Brain microvascular endothelial cell (primary cell): Measurements from ENCODE around the gene SLC25A13.
A peak's percentile ranks its signal among the peaks of the same experiment; 100 is the strongest.

Experiments
- DNase-seq: peaks from one replicate; pipeline ENCODE4 v3.0.0-alpha.2; 2020
- H3K27ac ChIP-seq: fragments of 250-450 bp; sonication (Bioruptor Pico); 2 replicates; pipeline ENCODE4 v1.5.1; 2020; ENCODE audit warnings: mild to moderate bottlenecking, moderate library complexity
- H3K27me3 ChIP-seq: fragments of 250-450 bp; sonication (Bioruptor Pico); replicated peaks from 2 replicates; pipeline ENCODE4 v1.5.1; 2020; ENCODE audit warnings: mild to moderate bottlenecking
- H3K36me3 ChIP-seq: fragments of 250-450 bp; sonication (Bioruptor Pico); replicated peaks from 2 replicates; pipeline ENCODE4 v1.5.1; 2020; ENCODE audit warnings: mild to moderate bottlenecking
- H3K4me3 ChIP-seq: 2 replicates; pipeline ENCODE4 v1.5.1; 2011; ENCODE audit warnings: low read depth, mild to moderate bottlenecking, control low read depth, low read length, moderate library complexity
- in situ Hi-C: cut with HindIII; loops from 2 replicates; pipeline ENCODE4 v1.10.0; 2017; ENCODE audit warnings: low sequenced_read_pairs, low pct_ligation_motif_present
- TF ChIP-seq, protein P1 (sequence below): IDR thresholded peaks from 2 replicates; pipeline ENCODE4 v1.5.1; 2011; ENCODE audit warnings: low read depth, mild to moderate bottlenecking, moderate library complexity, low read length, control low read depth, inconsistent platforms; ENCODE audit errors: missing control alignments

The SLC25A13 gene

DNA sequence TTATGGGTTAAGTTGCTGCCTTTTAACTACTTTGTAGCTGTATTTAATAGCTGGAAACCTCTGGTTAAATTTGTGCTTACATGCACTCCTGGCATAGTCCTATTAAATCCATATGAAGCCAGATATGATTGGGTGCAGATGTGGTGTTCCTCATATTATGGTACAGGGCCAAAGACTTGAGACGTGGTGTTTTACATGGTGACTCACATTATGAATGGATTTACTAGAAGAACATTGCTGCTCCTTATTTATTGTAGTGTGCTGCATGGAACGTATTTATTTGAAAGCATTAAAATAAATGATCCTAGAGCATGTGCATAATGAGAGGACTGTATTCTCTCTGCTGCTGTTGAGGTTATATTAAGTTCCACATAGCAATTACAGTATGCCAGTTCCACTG lies 224.1 kb downstream of the SLC25A13 start:
- TF ChIP-seq, protein P1, sequence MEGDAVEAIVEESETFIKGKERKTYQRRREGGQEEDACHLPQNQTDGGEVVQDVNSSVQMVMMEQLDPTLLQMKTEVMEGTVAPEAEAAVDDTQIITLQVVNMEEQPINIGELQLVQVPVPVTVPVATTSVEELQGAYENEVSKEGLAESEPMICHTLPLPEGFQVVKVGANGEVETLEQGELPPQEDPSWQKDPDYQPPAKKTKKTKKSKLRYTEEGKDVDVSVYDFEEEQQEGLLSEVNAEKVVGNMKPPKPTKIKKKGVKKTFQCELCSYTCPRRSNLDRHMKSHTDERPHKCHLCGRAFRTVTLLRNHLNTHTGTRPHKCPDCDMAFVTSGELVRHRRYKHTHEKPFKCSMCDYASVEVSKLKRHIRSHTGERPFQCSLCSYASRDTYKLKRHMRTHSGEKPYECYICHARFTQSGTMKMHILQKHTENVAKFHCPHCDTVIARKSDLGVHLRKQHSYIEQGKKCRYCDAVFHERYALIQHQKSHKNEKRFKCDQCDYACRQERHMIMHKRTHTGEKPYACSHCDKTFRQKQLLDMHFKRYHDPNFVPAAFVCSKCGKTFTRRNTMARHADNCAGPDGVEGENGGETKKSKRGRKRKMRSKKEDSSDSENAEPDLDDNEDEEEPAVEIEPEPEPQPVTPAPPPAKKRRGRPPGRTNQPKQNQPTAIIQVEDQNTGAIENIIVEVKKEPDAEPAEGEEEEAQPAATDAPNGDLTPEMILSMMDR, result no peak
- no peak overlapping the region for H3K4me3 ChIP-seq
- H3K27me3 ChIP-seq, result no peaks in the 10 kb centered on the region
- H3K36me3 ChIP-seq, result no peaks in the 10 kb centered on the region
- no peak for DNase-seq
- H3K27ac ChIP-seq, result no peak overlapping the region
- in situ Hi-C loops, result no loop called here

- Histone ChIP-seq H3K27ac (no peak overlapping the region), H3K36me3 (no peaks in the 10 kb centered on the region), H3K27me3 (no peaks in the 10 kb centered on the region), H3K4me3 (no peak overlapping the region)
- in situ Hi-C loops, result no loop called here
- TF ChIP-seq, protein P1, result no peak
- peak; percentile 73 for DNase-seq
Observed at GRCh38 chr7:96093435-96093834, 228.5 kb downstream of the SLC25A13 start.

DNA sequence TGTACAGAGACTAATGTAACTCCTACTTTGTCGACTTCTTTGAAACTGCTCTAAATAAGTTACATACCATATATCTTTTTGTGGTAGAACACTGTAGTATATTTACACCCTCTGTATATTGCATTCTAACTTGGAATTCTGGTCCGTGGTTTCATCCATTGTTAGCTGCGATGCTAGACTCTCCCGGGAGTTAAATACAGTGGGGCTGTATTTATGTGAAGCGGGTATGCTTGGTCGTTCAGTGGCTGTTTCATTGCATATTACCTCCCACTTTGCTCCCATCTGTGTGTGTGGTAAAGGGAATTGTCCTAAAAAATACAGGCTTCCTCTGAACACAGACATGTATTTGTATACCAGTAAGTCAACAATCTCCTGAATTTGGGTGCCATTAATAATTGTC lies 231.1 kb downstream of the SLC25A13 start:
- Histone ChIP-seq H3K36me3 (no peaks in the 10 kb centered on the region), H3K27ac (no peak overlapping the region), H3K4me3 (no peak overlapping the region), H3K27me3 (no peaks in the 10 kb centered on the region)
- in situ Hi-C loops, result no loop called here
- DNase-seq, result no peak
- TF ChIP-seq, protein P1, result no peak

DNA sequence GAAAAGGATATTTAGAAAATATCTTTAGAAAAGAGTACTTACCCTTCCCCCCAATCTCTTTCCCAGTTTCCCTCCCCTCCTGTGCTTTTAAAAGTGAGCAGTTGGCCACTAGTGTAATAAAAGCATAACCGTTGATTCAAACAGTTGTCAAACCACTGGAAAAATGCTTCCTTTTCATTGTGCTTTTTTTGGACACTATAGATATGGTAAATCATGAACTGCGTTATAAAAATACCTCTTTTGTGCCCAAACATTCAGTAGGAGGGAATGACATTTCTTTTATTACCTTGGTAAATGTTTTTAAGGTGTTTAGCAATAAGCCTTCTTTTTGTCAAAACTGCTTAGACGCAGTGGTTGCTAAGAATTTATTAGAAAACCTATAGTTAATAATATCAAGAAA lies 232.4 kb downstream of the SLC25A13 start:
- TF ChIP-seq, protein P1, result no peak
- no peak for DNase-seq
- Histone ChIP-seq H3K4me3 (no peak overlapping the region), H3K27me3 (no peaks in the 10 kb centered on the region), H3K36me3 (no peaks in the 10 kb centered on the region), H3K27ac (no peak overlapping the region)
- in situ Hi-C loops, result no loop called here

GRCh38 chr7:96088579-96088978 lies 233.3 kb downstream of the SLC25A13 start:
- H3K36me3 ChIP-seq, result no peaks in the 10 kb centered on the region
- no peak overlapping the region for H3K4me3 ChIP-seq
- H3K27me3 ChIP-seq, result no peaks in the 10 kb centered on the region
- peak; percentile 14 for DNase-seq
- TF ChIP-seq, protein P1, result no peak
- no peak overlapping the region for H3K27ac ChIP-seq
- in situ Hi-C loops, result no loop called here

- H3K27me3 ChIP-seq, result no peaks in the 10 kb centered on the region
Observed at GRCh38 chr7:96085953-96086352, 235.9 kb downstream of the SLC25A13 start.

More at GRCh38 chr7:96085953-96086352, 235.9 kb downstream of the SLC25A13 start:
- in situ Hi-C loops, result no loop called here
- TF ChIP-seq, protein P1, result no peak
- DNase-seq, result no peak
- Histone ChIP-seq H3K4me3 (no peak overlapping the region), H3K27ac (no peak overlapping the region), H3K36me3 (no peaks in the 10 kb centered on the region)
